ENCODE data around the gene PCYT1B. TPM values are rescaled to one million over a fixed set of nuclear protein-coding genes. Genes with fewer than 3 reads are reported as not detected.

Gene PCYT1B
- total RNA-seq, 2 experiments from 2014 or later = 0.43 to 0.44 TPM

GRCh38 chrX:24567169-24567568 lies 80.0 kb downstream of the PCYT1B start:
- DNase-seq (no peak), ATAC-seq (no peak)
- Mint-ChIP-seq H3K9me3 (ENCODE audit: low read depth) (no peaks in the 10 kb centered on the region), H3K36me3 (ENCODE audit: low read depth) (no peaks in the 10 kb centered on the region), H3K27ac (no peak overlapping the region), H3K27me3 (no peaks in the 10 kb centered on the region), H3K4me3 (no peak overlapping the region), H3K4me1 (no peaks in the 10 kb centered on the region)
- ChIA-PET CTCF (interaction anchor here (0.6 kb wide), 1 partner anchor 42 kb away, joined by 3 read pairs; no protein-coding TSS in a partner anchor), POLR2A (no interaction called here)
- intact Hi-C loops (cut with DNase I, micrococcal nuclease) = loop anchor here in 1 of 2 experiments (5.0 kb wide), 1 partner anchor 185 kb away; no protein-coding TSS in a partner anchor

- DNase-seq (no peak), ATAC-seq (no peak)
- ChIA-PET CTCF (no interaction called here), POLR2A (no interaction called here)
- H3K36me3 Mint-ChIP-seq (ENCODE audit: low read depth) = no peaks in the 10 kb centered on the region
- no peaks in the 10 kb centered on the region for H3K27me3 Mint-ChIP-seq
- H3K4me3 Mint-ChIP-seq = no peak overlapping the region
- intact Hi-C loops (cut with DNase I, micrococcal nuclease) = loop anchor here in 1 of 2 experiments (5.0 kb wide), 1 partner anchor 184 kb away; no protein-coding TSS in a partner anchor
- no peak overlapping the region for H3K27ac Mint-ChIP-seq
- no peaks in the 10 kb centered on the region for H3K9me3 Mint-ChIP-seq (ENCODE audit: low read depth)
- no peaks in the 10 kb centered on the region for H3K4me1 Mint-ChIP-seq
Measured at GRCh38 chrX:24566240-24566639, 80.9 kb downstream of the PCYT1B start.

- H3K27ac Mint-ChIP-seq = no peak overlapping the region
- ATAC-seq = no peak
- no peaks in the 10 kb centered on the region for H3K4me1 Mint-ChIP-seq
- ChIA-PET CTCF (no interaction called here), POLR2A (no interaction called here)
- DNase-seq = no peak
- H3K27me3 Mint-ChIP-seq = no peaks in the 10 kb centered on the region
- H3K36me3 Mint-ChIP-seq (ENCODE audit: low read depth) = no peaks in the 10 kb centered on the region
- no peak overlapping the region for H3K4me3 Mint-ChIP-seq
- H3K9me3 Mint-ChIP-seq (ENCODE audit: low read depth) = no peaks in the 10 kb centered on the region
- intact Hi-C loops (cut with DNase I, micrococcal nuclease) = no loop called here
Measured at GRCh38 chrX:24563291-24564010, 83.7 kb downstream of the PCYT1B start.

- POLR2A ChIA-PET = no interaction called here
- Mint-ChIP-seq H3K27ac (no peak overlapping the region), H3K4me3 (no peak overlapping the region), H3K27me3 (no peaks in the 10 kb centered on the region), H3K36me3 (ENCODE audit: low read depth) (no peaks in the 10 kb centered on the region), H3K9me3 (ENCODE audit: low read depth) (no peaks in the 10 kb centered on the region), H3K4me1 (no peaks in the 10 kb centered on the region)
- ATAC-seq (no peak), DNase-seq (no peak)
- CTCF ChIA-PET = interaction anchor here (1.0 to 1.2 kb wide), 6 partner anchors 11 to 265 kb away, joined by 3 to 5 read pairs (median 4); no protein-coding TSS in a partner anchor
- intact Hi-C loops (cut with DNase I, micrococcal nuclease) = loop anchor here (1.0 to 2.0 kb wide), 3 partner anchors 166 to 190 kb away; no protein-coding TSS in a partner anchor
Measured at GRCh38 chrX:24561121-24561520, 86.0 kb downstream of the PCYT1B start.

- ChIA-PET POLR2A (no interaction called here), CTCF (no interaction called here)
- no peaks in the 10 kb centered on the region for H3K4me1 Mint-ChIP-seq
- no peaks in the 10 kb centered on the region for H3K36me3 Mint-ChIP-seq (ENCODE audit: low read depth)
- H3K27me3 Mint-ChIP-seq = no peaks in the 10 kb centered on the region
- ATAC-seq = no peak
- no peak for DNase-seq
- H3K9me3 Mint-ChIP-seq (ENCODE audit: low read depth) = no peaks in the 10 kb centered on the region
- no peak overlapping the region for H3K27ac Mint-ChIP-seq
- intact Hi-C loops (cut with DNase I, micrococcal nuclease) = no loop called here
- H3K4me3 Mint-ChIP-seq = no peak overlapping the region
Measured at GRCh38 chrX:24553011-24553410, 94.1 kb downstream of the PCYT1B start.

- CTCF ChIA-PET = interaction anchor here (1.0 kb wide), 1 partner anchor 12 kb away, joined by 5 read pairs; no protein-coding TSS in a partner anchor
- no peaks in the 10 kb centered on the region for H3K36me3 Mint-ChIP-seq (ENCODE audit: low read depth)
- no peaks in the 10 kb centered on the region for H3K27me3 Mint-ChIP-seq
- no peaks in the 10 kb centered on the region for H3K9me3 Mint-ChIP-seq (ENCODE audit: low read depth)
- POLR2A ChIA-PET = no interaction called here
- no peak for DNase-seq
- H3K27ac Mint-ChIP-seq = no peak overlapping the region
- no peak overlapping the region for H3K4me3 Mint-ChIP-seq
- H3K4me1 Mint-ChIP-seq = no peaks in the 10 kb centered on the region
- no peak for ATAC-seq
- intact Hi-C loops (cut with DNase I, micrococcal nuclease) = no loop called here
Measured at GRCh38 chrX:24550166-24550565, 97.0 kb downstream of the PCYT1B start.

GRCh38 chrX:24547961-24548360 lies 99.2 kb downstream of the PCYT1B start:
- ATAC-seq (no peak), DNase-seq (no peak)
- H3K36me3 Mint-ChIP-seq (ENCODE audit: low read depth) = peaks cover 10% of the 10 kb centered on the region
- intact Hi-C loops (cut with DNase I, micrococcal nuclease) = no loop called here
- no peak overlapping the region for H3K4me3 Mint-ChIP-seq
- no peaks in the 10 kb centered on the region for H3K27me3 Mint-ChIP-seq
- ChIA-PET POLR2A (no interaction called here), CTCF (interaction anchor here (0.7 to 0.8 kb wide), 2 partner anchors 73 to 153 kb away, joined by 3 to 4 read pairs; no protein-coding TSS in a partner anchor)
- no peak overlapping the region for H3K27ac Mint-ChIP-seq
- no peaks in the 10 kb centered on the region for H3K9me3 Mint-ChIP-seq (ENCODE audit: low read depth)
- no peaks in the 10 kb centered on the region for H3K4me1 Mint-ChIP-seq

- Mint-ChIP-seq H3K36me3 (ENCODE audit: low read depth) (peaks cover 12% of the 10 kb centered on the region), H3K27me3 (no peaks in the 10 kb centered on the region), H3K4me1 (no peaks in the 10 kb centered on the region), H3K4me3 (no peak overlapping the region), H3K27ac (no peak overlapping the region), H3K9me3 (ENCODE audit: low read depth) (no peaks in the 10 kb centered on the region)
- intact Hi-C loops (cut with DNase I, micrococcal nuclease) = no loop called here
- ATAC-seq (no peak), DNase-seq (no peak)
- CTCF ChIA-PET = no interaction called here
- POLR2A ChIA-PET = interaction anchor here (0.6 kb wide), 1 partner anchor 41 kb away, joined by 3 read pairs; no protein-coding TSS in a partner anchor
Measured at GRCh38 chrX:24542756-24543155, 104.4 kb downstream of the PCYT1B start.

- Mint-ChIP-seq H3K27ac (no peak overlapping the region), H3K27me3 (no peaks in the 10 kb centered on the region), H3K4me3 (no peak overlapping the region), H3K9me3 (ENCODE audit: low read depth) (no peaks in the 10 kb centered on the region), H3K4me1 (no peaks in the 10 kb centered on the region), H3K36me3 (ENCODE audit: low read depth) (peaks cover 11% of the 10 kb centered on the region)
- CTCF ChIA-PET = no interaction called here
- POLR2A ChIA-PET = interaction anchor here (0.6 kb wide), 1 partner anchor 11 kb away, joined by 5 read pairs; no protein-coding TSS in a partner anchor
- intact Hi-C loops (cut with DNase I, micrococcal nuclease) = no loop called here
- ATAC-seq (no peak), DNase-seq (no peak)
Measured at GRCh38 chrX:24536551-24536950, 110.6 kb downstream of the PCYT1B start.

GRCh38 chrX:24528605-24529004 lies 118.5 kb downstream of the PCYT1B start:
- intact Hi-C loops (cut with DNase I, micrococcal nuclease) = no loop called here

GRCh38 chrX:24526616-24527015 lies 120.5 kb downstream of the PCYT1B start:
- Mint-ChIP-seq H3K4me1 (no peaks in the 10 kb centered on the region), H3K4me3 (no peak overlapping the region), H3K9me3 (ENCODE audit: low read depth) (no peaks in the 10 kb centered on the region), H3K27ac (no peak overlapping the region), H3K36me3 (ENCODE audit: low read depth) (peaks cover 21% of the 10 kb centered on the region), H3K27me3 (no peaks in the 10 kb centered on the region)
- ATAC-seq (no peak), DNase-seq (no peak)
- intact Hi-C loops (cut with DNase I, micrococcal nuclease) = no loop called here
- CTCF ChIA-PET = no interaction called here
- POLR2A ChIA-PET = no interaction called here

More at GRCh38 chrX:24528605-24529004, 118.5 kb downstream of the PCYT1B start:
- H3K4me3 Mint-ChIP-seq = no peak overlapping the region
- H3K36me3 Mint-ChIP-seq (ENCODE audit: low read depth) = peaks cover 22% of the 10 kb centered on the region
- DNase-seq = no peak
- ChIA-PET CTCF (interaction anchor here (0.6 to 1.0 kb wide), 2 partner anchors 133 to 284 kb away, joined by 3 to 6 read pairs; no protein-coding TSS in a partner anchor), POLR2A (no interaction called here)
- H3K27me3 Mint-ChIP-seq = no peaks in the 10 kb centered on the region
- H3K27ac Mint-ChIP-seq = no peak overlapping the region
- no peaks in the 10 kb centered on the region for H3K9me3 Mint-ChIP-seq (ENCODE audit: low read depth)
- no peak for ATAC-seq
- H3K4me1 Mint-ChIP-seq = no peaks in the 10 kb centered on the region

GRCh38 chrX:24525455-24525854 lies 121.7 kb downstream of the PCYT1B start:
- Mint-ChIP-seq H3K4me1 (no peaks in the 10 kb centered on the region), H3K36me3 (ENCODE audit: low read depth) (peaks cover 18% of the 10 kb centered on the region), H3K27me3 (no peaks in the 10 kb centered on the region), H3K4me3 (no peak overlapping the region), H3K27ac (no peak overlapping the region), H3K9me3 (ENCODE audit: low read depth) (no peaks in the 10 kb centered on the region)
- intact Hi-C loops (cut with DNase I, micrococcal nuclease) = no loop called here
- DNase-seq (no peak), ATAC-seq (no peak)
- ChIA-PET CTCF (no interaction called here), POLR2A (interaction anchor here (0.6 kb wide), 1 partner anchor 12 kb away, joined by 5 read pairs; no protein-coding TSS in a partner anchor)

Data from activated CD4-positive, alpha-beta T cell treated with anti-CD3 and anti-CD28 coated beads for 36 hours (primary cell).